Activated naive CD4-positive, alpha-beta T cell treated with anti-CD3 and anti-CD28 coated beads, Interleukin-2, amount 50 U/mL, for 24 hours (primary cell): Measurements from ENCODE around the gene CCNY.

Source experiments
- H3K27ac Mint-ChIP-seq: one replicate; pipeline ENCODE4 v1.8.0; 2021; ENCODE audit warnings: mild to moderate bottlenecking, mixed read lengths
- H3K27me3 Mint-ChIP-seq: one replicate; pipeline ENCODE4 v1.8.0; 2021; ENCODE audit warnings: mixed read lengths
- H3K36me3 Mint-ChIP-seq: one replicate; pipeline ENCODE4 v1.8.0; 2021; ENCODE audit warnings: mixed read lengths
- H3K4me1 Mint-ChIP-seq: one replicate; pipeline ENCODE4 v1.8.0; 2021; ENCODE audit warnings: mixed read lengths
- H3K4me3 Mint-ChIP-seq: one replicate; pipeline ENCODE4 v1.8.0; 2021; ENCODE audit warnings: mild to moderate bottlenecking, mixed read lengths
- H3K9me3 Mint-ChIP-seq: one replicate; pipeline ENCODE4 v1.8.0; 2021; ENCODE audit warnings: mixed read lengths

CCNY gene

DNA sequence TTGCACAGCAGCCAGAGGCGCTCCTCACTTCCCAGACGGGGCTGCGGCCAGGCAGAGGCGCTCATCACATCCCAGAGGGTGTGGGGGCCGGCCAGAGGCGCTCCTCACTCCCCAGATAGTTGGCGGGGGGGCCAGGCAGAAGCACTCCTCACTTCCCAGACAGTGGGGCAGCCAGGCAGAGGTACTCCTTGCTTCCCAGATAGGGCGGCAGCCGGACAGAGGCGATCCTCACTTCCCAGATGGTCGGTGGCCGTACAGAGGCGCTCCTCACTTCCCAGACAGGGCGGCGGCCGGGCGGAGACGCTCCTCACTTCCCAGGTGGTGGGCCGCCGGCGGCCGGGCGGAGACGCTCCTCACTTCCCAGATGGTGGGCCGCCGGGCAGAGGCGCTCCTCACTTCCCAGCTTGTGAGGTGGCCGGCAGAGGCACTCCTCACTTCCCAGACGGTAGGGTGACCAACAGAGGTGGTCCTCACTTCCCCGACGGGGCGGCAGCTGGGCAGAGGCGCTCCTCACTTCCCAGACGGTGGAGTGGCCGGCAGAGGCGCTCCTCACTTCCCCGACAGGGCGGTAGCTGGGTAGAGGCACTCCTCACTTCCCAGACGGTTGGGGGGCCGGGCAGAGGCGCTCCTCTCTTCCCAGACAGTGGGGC is 26.5 kb downstream of the CCNY start:
- no peaks in the 10 kb centered on the region for H3K27me3 Mint-ChIP-seq
- H3K27ac Mint-ChIP-seq = no peak overlapping the region
- peaks cover 69% of the 10 kb centered on the region for H3K4me1 Mint-ChIP-seq
- peaks cover 6% of the 10 kb centered on the region for H3K36me3 Mint-ChIP-seq
- H3K4me3 Mint-ChIP-seq = no peak overlapping the region
- H3K9me3 Mint-ChIP-seq = no peaks in the 10 kb centered on the region

DNA sequence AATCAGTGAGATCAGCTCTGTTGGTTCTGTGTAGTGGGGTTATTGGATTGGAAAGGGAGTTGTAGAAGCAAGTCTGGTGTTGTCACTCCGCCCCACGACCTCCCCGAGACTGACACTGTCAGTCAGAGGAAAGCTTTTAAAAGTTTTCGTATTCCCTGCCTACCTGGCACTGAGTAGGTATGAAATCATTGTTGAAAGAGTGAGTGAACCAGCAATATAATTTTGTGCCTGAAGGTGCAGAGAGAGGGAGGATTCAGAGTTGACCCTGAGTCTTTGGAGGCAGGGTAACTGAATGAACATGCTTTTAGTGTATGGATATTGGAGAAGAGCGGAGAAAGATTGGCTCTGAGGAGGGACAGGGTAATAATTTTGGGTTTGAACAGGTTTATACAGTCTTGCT is 27.3 kb downstream of the CCNY start:
- H3K9me3 Mint-ChIP-seq = no peaks in the 10 kb centered on the region
- H3K36me3 Mint-ChIP-seq = peaks cover 6% of the 10 kb centered on the region
- no peaks in the 10 kb centered on the region for H3K27me3 Mint-ChIP-seq
- no peak overlapping the region for H3K27ac Mint-ChIP-seq
- H3K4me1 Mint-ChIP-seq = peaks cover 69% of the 10 kb centered on the region
- H3K4me3 Mint-ChIP-seq = no peak overlapping the region

DNA sequence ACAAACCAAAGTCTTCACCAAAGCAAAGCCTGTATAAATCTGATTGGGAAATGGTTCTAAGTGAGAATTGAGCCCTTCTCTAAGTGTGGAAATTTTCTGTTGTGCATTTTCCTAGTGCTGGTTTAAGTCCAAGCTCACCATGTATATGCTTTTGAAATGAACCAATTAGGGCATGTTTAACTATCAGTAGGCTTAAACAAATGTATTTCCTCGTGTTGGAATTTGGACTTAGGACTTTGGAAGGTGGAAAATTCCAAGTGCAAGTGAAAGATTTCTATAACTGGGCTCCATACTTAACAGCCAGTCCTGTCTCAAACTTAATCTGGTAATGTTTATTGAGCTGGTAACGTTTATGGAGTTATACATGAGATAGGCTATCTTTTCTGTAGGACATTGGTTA is 28.5 kb downstream of the CCNY start:
- H3K36me3 Mint-ChIP-seq = peaks cover 4% of the 10 kb centered on the region
- no peaks in the 10 kb centered on the region for H3K9me3 Mint-ChIP-seq
- H3K4me3 Mint-ChIP-seq = no peak overlapping the region
- H3K4me1 Mint-ChIP-seq = peaks cover 76% of the 10 kb centered on the region
- H3K27me3 Mint-ChIP-seq = no peaks in the 10 kb centered on the region
- H3K27ac Mint-ChIP-seq = no peak overlapping the region

DNA sequence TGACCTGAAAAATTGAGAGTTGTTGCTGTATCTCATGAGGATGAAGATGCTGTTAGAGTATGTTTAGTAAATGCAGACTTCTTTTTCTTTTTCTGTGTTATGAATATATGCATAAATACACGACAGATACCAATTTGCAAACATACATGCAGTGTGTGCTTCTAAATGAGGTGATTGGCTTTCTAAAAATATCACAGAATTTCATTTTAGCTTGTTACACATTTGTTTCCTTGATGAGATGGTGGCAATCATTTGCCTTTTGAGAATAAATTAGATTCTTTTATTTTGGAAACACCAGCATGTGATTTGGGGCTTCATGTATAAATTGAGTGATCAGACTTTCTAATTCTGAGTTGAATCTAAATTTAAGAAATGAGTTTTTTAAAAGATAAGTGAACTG is 29.7 kb downstream of the CCNY start:
- no peaks in the 10 kb centered on the region for H3K9me3 Mint-ChIP-seq
- H3K4me1 Mint-ChIP-seq = peaks cover 81% of the 10 kb centered on the region
- H3K36me3 Mint-ChIP-seq = peaks cover 3% of the 10 kb centered on the region
- H3K27me3 Mint-ChIP-seq = no peaks in the 10 kb centered on the region
- H3K27ac Mint-ChIP-seq = no peak overlapping the region
- no peak overlapping the region for H3K4me3 Mint-ChIP-seq

DNA sequence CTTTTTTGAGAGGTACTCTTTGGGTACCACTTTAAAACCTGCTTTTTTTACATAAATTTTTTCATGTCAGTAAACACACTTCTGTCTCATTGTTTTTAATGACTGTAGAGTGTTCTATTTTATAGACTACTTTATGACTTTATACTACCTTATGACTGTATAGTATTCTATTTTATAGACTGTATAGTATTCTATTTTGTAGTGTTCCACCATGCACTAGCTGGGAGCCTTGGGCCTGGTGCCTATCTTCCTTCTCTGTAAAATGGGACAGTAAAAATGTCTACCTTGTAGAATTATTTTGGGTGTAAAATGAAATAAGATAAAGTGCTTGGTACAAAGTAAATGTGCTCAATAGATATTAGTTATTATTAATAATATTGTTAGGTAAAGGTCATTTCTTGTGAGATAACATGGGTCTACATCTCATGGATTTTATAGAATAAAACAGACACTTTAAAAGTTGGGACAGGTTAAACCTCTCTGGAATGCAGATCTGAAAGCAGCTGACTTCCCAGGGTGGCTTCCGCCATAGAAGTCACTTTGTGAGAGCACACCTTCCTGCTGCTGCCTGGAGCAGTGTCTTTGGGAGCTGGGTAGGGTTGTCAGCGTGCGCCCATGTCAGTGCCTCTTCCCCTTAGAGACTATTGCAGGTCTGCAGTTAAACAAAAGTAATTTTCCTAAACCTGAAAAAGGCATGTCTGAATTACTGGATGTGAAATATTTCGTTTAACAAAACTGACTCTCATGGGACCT is 31.0 kb downstream of the CCNY start:
- no peaks in the 10 kb centered on the region for H3K27me3 Mint-ChIP-seq
- peaks cover 84% of the 10 kb centered on the region for H3K4me1 Mint-ChIP-seq
- no peak overlapping the region for H3K27ac Mint-ChIP-seq
- no peaks in the 10 kb centered on the region for H3K9me3 Mint-ChIP-seq
- peaks cover 3% of the 10 kb centered on the region for H3K36me3 Mint-ChIP-seq
- H3K4me3 Mint-ChIP-seq = no peak overlapping the region

DNA sequence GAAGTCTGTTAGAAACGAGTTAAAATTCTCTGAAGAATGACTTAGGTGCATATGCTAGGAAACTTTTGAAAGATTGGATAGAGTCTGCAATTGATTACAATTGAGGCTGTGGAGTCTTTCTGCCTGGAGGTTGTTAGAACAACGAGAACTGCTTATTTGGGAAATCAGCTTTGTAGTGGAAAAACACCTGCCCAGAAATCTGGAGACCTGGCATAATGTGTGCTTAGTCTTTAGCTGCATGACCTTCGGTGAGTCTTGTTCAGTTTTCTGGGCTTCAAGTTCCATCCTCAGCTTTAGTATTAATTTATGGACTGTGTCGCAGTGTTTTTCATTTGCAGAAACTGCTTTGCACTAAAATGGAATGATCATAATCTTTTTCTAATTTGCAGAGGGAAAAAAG is 31.7 kb downstream of the CCNY start:
- no peaks in the 10 kb centered on the region for H3K9me3 Mint-ChIP-seq
- peaks cover 90% of the 10 kb centered on the region for H3K4me1 Mint-ChIP-seq

DNA sequence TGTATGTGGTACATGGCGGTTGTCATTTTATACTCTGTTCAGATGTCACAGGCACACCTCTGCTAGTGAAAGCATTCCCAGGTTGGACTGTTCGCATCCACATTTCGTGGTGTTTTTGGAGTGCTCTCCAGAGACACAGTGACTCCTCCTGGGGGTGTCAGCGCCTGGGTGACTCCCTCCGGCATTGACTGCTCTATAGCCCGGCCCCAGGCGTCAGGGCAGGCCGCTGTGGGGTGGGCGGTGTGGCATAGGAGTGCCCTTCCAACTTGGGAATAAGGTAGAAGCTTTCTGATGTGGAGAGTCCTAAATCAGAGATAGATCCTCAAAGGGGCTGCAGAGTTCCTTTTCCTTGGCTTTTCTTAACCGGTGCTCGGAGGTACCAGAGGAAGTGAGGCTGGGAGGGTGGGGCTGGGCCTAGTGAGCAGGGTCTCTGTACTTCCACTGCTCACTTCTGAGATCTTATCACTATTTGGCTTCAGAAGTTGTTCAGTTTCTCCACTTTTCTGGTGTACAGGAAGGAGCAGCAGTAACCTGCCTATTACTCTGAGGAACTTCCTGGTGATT is 32.3 kb downstream of the CCNY start:
- Mint-ChIP-seq H3K36me3 (peaks cover 3% of the 10 kb centered on the region), H3K4me1 (peaks cover 93% of the 10 kb centered on the region), H3K27ac (peak overlapping the region; percentile 26), H3K4me3 (peak overlapping the region; percentile 55), H3K27me3 (no peaks in the 10 kb centered on the region), H3K9me3 (no peaks in the 10 kb centered on the region)

More for the DNA sequence above, 31.7 kb downstream of the CCNY start:
- Mint-ChIP-seq H3K4me3 (no peak overlapping the region), H3K27ac (peak overlapping the region; percentile 26), H3K36me3 (peaks cover 3% of the 10 kb centered on the region), H3K27me3 (no peaks in the 10 kb centered on the region)

DNA sequence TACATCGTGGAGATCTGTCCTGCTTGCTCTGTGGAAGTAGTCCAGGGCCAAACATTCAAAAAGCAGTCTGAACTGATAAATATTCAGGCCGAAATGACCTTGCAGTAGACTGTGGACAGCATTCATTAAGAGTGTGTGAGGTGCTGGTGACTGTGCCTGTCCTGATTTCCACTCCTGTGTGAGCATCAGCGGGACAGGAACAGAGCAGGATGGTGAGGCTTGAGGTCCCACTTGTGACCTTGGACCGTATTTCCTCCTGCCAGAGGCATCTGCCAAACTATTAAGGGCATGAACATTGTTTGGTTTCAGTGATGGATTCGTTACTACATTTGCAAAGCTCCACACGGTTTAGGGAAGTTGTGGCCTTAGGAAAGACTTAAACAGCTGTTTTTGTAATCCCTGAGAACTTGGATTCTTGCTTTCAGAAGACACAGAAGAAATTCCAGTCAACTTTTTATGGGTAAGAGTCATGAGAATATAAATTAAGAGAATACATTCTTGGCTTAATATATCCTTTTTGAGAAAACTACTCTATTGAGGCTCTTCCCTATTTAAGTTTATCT is 32.8 kb downstream of the CCNY start:
- Mint-ChIP-seq H3K9me3 (no peaks in the 10 kb centered on the region), H3K4me1 (peaks cover 93% of the 10 kb centered on the region), H3K36me3 (peaks cover 3% of the 10 kb centered on the region), H3K27me3 (no peaks in the 10 kb centered on the region), H3K4me3 (no peak overlapping the region), H3K27ac (no peak overlapping the region)

DNA sequence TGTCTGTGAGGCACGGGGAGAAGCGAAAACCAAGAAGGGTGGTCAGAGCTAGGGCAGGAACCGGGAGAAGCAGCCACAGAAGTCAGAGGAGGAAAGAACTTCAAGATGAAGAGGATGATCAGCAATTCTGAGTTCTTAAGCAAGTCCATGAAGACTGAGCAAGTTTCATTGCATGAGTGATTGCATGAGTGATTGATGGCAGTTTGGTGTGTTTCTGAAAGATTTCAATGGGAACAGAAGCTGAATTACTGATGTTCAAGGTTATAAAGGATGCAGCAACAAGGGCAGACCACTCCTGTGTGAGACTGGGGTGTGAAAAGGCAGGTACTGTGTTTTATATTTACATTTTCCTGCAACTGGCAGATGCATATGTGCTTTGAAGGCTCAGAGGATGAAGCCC is 35.4 kb downstream of the CCNY start:
- Mint-ChIP-seq H3K27ac (peak overlapping the region; percentile 31), H3K4me3 (peak overlapping the region; percentile 49)

DNA sequence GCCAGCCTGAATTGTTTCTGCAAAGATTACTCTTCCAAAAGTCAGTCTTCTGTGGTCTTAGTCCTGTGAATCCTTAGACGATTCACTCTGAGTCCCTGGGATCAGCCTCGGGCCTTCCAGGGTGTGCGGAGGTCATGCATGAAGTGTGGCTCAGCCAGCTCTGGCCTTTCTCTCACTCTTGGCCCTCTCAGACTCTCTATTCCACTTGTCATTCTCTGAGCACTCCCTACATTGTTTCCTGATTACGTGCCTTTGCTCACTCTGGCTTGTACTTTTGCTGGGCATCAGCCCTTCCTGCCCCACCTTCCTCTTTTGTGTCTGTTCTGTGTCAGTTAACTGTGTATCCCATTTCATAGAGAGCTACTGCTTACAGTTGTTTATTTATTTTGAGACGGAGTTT is 36.0 kb downstream of the CCNY start:
- Mint-ChIP-seq H3K36me3 (peaks cover 12% of the 10 kb centered on the region), H3K27me3 (no peaks in the 10 kb centered on the region), H3K4me1 (peaks cover 96% of the 10 kb centered on the region), H3K4me3 (peak overlapping the region; percentile 27), H3K9me3 (no peaks in the 10 kb centered on the region), H3K27ac (no peak overlapping the region)

More for the DNA sequence above, 35.4 kb downstream of the CCNY start:
- peaks cover 95% of the 10 kb centered on the region for H3K4me1 Mint-ChIP-seq
- H3K9me3 Mint-ChIP-seq = no peaks in the 10 kb centered on the region
- H3K36me3 Mint-ChIP-seq = peaks cover 12% of the 10 kb centered on the region
- H3K27me3 Mint-ChIP-seq = no peaks in the 10 kb centered on the region

DNA sequence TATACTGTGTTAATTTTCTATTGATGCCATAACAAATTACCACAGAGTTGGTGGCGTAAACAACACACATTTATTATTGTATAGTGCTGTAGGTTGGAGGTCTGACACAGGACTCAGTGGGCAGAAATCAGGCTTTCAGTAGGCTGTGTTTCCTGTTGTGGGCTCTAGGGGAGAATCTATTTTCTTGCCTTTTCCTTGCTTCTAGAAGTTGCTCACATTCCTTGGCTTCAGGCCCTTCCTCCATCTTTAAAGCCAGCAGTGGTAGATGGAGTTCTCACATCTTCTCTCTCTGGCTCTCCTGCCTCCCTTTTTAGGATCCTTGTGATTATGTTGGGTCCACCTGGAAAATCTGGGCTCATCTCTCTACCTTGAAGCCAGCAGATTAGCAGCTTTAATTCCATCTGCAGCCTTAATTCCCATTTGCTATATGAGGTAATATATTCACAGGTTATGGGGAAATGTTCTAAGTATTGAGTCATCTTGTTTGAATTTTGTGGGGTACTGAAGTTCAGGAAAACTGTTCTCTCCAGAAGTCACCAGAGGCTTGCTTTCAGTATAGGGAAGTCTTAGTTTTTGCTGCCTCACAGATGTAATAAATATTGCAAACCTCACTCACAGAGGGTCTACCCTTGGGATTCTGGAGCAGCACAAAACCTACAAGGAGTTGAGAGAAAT is 38.9 kb downstream of the CCNY start:
- no peaks in the 10 kb centered on the region for H3K9me3 Mint-ChIP-seq
- no peak overlapping the region for H3K27ac Mint-ChIP-seq
- no peak overlapping the region for H3K4me3 Mint-ChIP-seq
- no peaks in the 10 kb centered on the region for H3K27me3 Mint-ChIP-seq
- H3K4me1 Mint-ChIP-seq = peaks cover 96% of the 10 kb centered on the region
- H3K36me3 Mint-ChIP-seq = peaks cover 10% of the 10 kb centered on the region

DNA sequence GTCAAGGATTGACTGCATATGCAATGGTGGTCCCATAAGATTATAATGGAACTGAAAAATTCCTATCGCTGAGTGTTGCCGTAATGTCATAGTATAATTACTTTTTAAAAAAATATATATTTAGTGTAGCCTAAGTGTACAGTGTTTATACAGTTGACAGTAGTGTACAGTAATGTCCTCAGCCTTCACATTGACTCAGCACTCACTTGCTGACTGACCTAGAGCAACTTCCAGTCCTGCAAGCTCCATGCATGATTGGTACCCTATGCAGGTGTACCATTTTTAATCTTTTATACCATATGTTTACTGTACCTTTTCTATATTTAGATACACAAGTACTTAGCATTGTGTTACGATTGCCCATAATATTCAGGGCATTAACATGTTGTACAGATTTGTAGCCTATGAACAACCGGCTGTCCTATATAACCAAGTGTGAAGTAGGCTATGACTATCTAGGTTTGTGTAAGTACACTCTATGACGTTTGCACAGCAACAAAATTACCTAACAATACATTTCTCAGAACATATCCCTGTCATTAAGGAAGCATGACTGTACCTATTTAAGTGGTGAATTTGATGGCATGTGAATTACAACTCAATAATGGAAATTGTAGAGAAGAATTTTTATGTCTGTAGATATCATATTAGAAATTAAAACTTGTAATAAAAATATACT is 40.9 kb downstream of the CCNY start:
- peaks cover 94% of the 10 kb centered on the region for H3K4me1 Mint-ChIP-seq
- H3K27ac Mint-ChIP-seq = no peak overlapping the region
- no peak overlapping the region for H3K4me3 Mint-ChIP-seq
- H3K27me3 Mint-ChIP-seq = no peaks in the 10 kb centered on the region
- H3K9me3 Mint-ChIP-seq = no peaks in the 10 kb centered on the region
- peaks cover 9% of the 10 kb centered on the region for H3K36me3 Mint-ChIP-seq

DNA sequence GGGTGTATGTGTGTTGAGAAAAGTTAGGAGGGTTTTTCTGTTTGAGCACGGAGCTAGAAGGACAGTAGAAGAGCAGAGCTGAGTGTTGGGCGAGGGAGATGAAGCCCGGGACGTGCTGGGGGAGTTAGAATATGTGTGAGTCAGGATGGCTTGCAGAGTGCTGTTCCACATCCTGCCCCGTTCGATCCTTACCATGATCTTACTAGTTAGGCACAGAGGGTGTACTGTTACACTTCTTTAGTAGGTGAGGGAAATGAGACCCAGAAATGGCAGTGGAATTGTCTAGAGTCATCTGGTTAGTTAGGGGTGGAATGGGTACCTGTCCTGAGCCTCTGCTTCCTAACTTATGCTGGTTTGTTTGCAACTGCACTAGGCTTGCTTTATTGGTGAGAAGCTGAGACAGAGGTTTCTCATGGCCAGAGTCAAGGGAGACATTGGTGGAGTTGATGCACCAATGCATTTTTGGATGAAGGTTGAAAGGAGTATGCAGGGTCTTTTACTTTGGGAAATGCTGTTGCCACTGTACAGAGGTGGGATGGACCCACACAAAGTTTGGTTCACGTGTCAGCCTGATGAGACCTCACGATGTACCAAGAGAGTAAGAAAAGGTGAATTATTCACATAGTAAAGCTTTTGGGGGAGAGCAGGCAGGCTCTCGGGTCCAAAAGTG is 42.4 kb downstream of the CCNY start:
- H3K9me3 Mint-ChIP-seq = no peaks in the 10 kb centered on the region
- H3K27me3 Mint-ChIP-seq = no peaks in the 10 kb centered on the region
- H3K4me1 Mint-ChIP-seq = peaks cover 86% of the 10 kb centered on the region
- H3K36me3 Mint-ChIP-seq = peaks cover 9% of the 10 kb centered on the region
- H3K4me3 Mint-ChIP-seq = peak overlapping the region; percentile 70
- H3K27ac Mint-ChIP-seq = peak overlapping the region; percentile 94

DNA sequence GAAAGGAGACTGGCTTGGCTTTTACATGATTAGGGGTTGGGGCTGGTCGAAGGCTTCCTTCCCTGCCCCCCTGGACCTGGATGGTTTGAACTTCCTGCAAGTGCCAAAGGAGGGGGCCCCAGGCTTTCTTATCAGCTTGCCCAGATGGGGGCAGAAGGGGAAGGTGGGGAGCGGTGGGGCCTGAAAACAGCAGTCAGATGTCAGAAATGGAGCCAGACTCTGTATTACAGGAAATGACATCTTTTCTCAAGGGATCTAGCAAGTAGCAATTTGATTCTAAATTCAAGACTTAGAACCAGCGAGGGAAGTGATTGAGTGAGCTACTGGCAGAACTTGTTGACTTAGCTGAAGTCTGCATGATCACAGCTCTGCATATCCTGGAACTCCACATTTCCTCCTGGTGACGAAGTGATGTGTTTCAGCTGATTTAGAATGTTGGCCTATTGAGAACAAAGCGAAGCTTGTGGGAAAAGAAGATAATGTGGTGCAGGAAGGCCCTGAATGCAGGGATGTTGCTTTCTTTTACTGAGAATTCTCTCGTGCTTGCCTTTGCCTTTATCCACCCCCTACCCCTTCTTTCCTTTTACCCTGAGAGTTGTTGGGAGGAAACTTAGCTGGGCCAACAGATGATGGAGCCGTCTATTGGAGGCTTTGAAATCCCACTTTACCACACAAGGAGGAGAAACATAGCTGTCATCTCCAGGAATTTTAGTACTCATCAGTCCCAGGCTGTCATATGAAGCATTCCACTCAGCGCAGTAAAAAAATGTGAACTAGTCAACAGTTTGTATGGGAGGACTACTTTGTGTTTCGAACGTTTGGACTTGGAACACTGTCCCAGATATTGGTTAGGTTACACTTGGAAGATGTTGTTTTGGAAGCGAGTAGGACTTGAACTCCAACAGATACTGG is 43.2 kb downstream of the CCNY start:
- Mint-ChIP-seq H3K9me3 (no peaks in the 10 kb centered on the region), H3K36me3 (peaks cover 11% of the 10 kb centered on the region), H3K27me3 (no peaks in the 10 kb centered on the region), H3K27ac (peak overlapping the region; percentile 94), H3K4me1 (peaks cover 83% of the 10 kb centered on the region), H3K4me3 (peak overlapping the region; percentile 70)
